Gastroesophageal sphincter (tissue), 4 donors: ENCODE measurements around the gene FAM168A. TPM values are rescaled to one million over a fixed set of nuclear protein-coding genes. Genes with fewer than 3 reads are reported as not detected.

Experiments
- ATAC-seq: fragments of 150-250 bp; one replicate; pipeline ENCODE4 v1.9.1; 2016; ENCODE audit warnings: mild to moderate bottlenecking, moderate library complexity
- H3K27ac ChIP-seq, 4 donors: fragments of 200-600 bp; sonication (generic) in 3 of 4; 1 replicate in 3 of 4; 2 replicates in 1 of 4; pipeline ENCODE4 v1.5.1; 2016 to 2019
- H3K27me3 ChIP-seq: fragments of 200-600 bp; sonication (generic); one replicate; pipeline ENCODE4 v1.5.1; 2019
- H3K36me3 ChIP-seq, 2 donors: fragments of 200-600 bp; sonication (generic); one replicate each; pipeline ENCODE4 v1.5.1; 2019; ENCODE audit warnings: control low read depth in 1 of 2
- H3K4me1 ChIP-seq, 3 donors: fragments of 200-600 bp; sonication (generic); 1 replicate in 2 of 3; 2 replicates in 1 of 3; pipeline ENCODE4 v1.5.1; 2016 to 2019; ENCODE audit warnings: control low read depth in 2 of 3
- H3K4me3 ChIP-seq, 2 donors: fragments of 200-600 bp; sonication (generic); one replicate each; pipeline ENCODE4 v1.5.1; 2019; ENCODE audit warnings: mild to moderate bottlenecking in 1 of 2, moderate library complexity in 1 of 2
- H3K9me3 ChIP-seq, 3 donors: fragments of 200-600 bp; sonication (generic); one replicate each; pipeline ENCODE4 v1.5.1; 2017 to 2019; ENCODE audit warnings: control low read depth in 2 of 3
- EP300 ChIP-seq: sonication (generic); formaldehyde crosslinking; IDR thresholded peaks from one replicate; pipeline ENCODE4 v1.6.1; 2017; ENCODE audit warnings: antibody characterized with exemption, mild to moderate bottlenecking
- POLR2A ChIP-seq, 2 donors: fragments of 450-650 bp; IDR thresholded peaks; one replicate each; pipeline ENCODE4 v1.6.1; 2017; ENCODE audit warnings: antibody characterized with exemption in 2 of 2, mild to moderate bottlenecking in 2 of 2, moderate library complexity in 1 of 2
- POLR2AphosphoS5 ChIP-seq: sonication (generic); formaldehyde crosslinking; IDR thresholded peaks from one replicate; pipeline ENCODE4 v1.6.1; 2017; ENCODE audit warnings: antibody characterized with exemption
- WGBS, 2 donors: methylation state at CpG; one replicate each; pipeline ENCODE4 v1.1.5; 2018; ENCODE audit warnings: low coverage in 1 of 2; 5-methylcytosine and 5-hydroxymethylcytosine counted together
- total RNA-seq, 4 donors: library from RNA; depleted of rRNA; stranded (reverse); fragments of >200 nt; gene quantifications; one replicate each; pipeline ENCODE4 v1.1.0, GENCODE V29; 2016
- TF ChIP-seq, protein P1 (sequence below), 4 experiments: fragments of 200-600 bp in 2 of 4; fragments of 450-650 bp in 2 of 4; sonication (generic) in 1 of 4; IDR thresholded peaks; one replicate each; pipeline ENCODE4 v1.5.1; 2017 to 2019; ENCODE audit warnings: antibody characterized with exemption in 4 of 4, mild to moderate bottlenecking in 2 of 4, moderate library complexity in 2 of 4

The FAM168A gene
- total RNA-seq, 4 donors from 2014 or later: 27.5 to 51.8 (median 42.0) TPM

DNA sequence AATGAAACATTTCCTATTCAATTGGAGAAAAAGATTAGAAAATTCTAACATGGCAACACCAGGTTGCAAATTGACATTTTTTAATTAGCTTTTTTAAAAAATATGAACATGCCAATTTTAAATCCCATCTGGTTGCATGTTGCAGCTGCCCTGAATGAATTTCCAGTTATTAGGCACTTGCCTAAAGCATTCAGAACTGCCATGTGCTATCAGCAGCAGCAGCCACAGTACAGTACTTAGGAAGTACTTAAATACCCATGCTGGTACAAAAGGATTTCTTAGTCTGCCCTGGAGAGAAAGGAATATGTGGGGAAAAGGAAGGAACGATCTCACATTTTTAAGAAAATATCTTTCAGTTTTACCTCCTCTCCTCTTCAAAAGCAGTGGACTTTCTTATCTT is 46.2 kb downstream of the FAM168A start:
- H3K27ac ChIP-seq: no peak overlapping the region

DNA sequence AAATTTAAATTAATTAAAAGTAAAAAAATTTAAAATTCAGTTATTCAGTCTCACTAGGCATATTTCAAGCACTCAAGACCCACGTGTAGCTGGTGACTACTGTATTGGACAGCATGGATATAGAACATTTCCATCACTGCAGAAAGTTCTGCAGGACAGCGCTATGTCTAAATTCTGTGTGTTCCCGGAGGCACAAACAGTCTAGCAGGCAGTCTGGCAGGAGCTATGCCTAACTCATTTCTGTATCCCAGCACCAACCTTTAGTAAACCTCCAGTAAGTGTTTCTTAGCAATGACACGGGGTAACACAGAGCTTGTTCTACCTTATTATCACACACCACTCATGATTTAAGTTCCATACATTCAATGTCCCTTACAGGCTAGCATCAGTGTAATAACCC is 48.5 kb downstream of the FAM168A start:
- TF ChIP-seq POLR2A (IDR thresholded peaks at IDR 0.05): no peak
- TF ChIP-seq, protein P1, sequence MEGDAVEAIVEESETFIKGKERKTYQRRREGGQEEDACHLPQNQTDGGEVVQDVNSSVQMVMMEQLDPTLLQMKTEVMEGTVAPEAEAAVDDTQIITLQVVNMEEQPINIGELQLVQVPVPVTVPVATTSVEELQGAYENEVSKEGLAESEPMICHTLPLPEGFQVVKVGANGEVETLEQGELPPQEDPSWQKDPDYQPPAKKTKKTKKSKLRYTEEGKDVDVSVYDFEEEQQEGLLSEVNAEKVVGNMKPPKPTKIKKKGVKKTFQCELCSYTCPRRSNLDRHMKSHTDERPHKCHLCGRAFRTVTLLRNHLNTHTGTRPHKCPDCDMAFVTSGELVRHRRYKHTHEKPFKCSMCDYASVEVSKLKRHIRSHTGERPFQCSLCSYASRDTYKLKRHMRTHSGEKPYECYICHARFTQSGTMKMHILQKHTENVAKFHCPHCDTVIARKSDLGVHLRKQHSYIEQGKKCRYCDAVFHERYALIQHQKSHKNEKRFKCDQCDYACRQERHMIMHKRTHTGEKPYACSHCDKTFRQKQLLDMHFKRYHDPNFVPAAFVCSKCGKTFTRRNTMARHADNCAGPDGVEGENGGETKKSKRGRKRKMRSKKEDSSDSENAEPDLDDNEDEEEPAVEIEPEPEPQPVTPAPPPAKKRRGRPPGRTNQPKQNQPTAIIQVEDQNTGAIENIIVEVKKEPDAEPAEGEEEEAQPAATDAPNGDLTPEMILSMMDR (IDR thresholded peaks at IDR 0.05): no peak
- TF ChIP-seq EP300: no peak
- TF ChIP-seq POLR2AphosphoS5: no peak
- H3K27me3 ChIP-seq: no peaks in the 10 kb centered on the region
- 61 to 80% methylated on average over 3 of the region's 4 CpGs for WGBS, 2 donors
- H3K27ac ChIP-seq: no peak overlapping the region
- ATAC-seq: no peak
- no peak overlapping the region for H3K4me3 ChIP-seq
- H3K9me3 ChIP-seq: no peaks in the 10 kb centered on the region
- peaks cover 0 to 19% (median 0%) of the 10 kb centered on the region in 3 donors for H3K4me1 ChIP-seq
- H3K36me3 ChIP-seq: no peaks in the 10 kb centered on the region

More for the DNA sequence above, 46.2 kb downstream of the FAM168A start:
- TF ChIP-seq, protein P1 (IDR thresholded peaks at IDR 0.05): no peak
- no peak for TF ChIP-seq POLR2A (IDR thresholded peaks at IDR 0.05)
- Histone ChIP-seq H3K9me3 (no peaks in the 10 kb centered on the region), H3K4me3 (no peak overlapping the region), H3K27me3 (no peaks in the 10 kb centered on the region), H3K4me1 (peaks cover 0 to 29% (median 0%) of the 10 kb centered on the region in 3 donors), H3K36me3 (no peaks in the 10 kb centered on the region)
- no peak for ATAC-seq
- 19 to 50% methylated on average over 1 of the region's 1 CpG for WGBS, 2 donors

DNA sequence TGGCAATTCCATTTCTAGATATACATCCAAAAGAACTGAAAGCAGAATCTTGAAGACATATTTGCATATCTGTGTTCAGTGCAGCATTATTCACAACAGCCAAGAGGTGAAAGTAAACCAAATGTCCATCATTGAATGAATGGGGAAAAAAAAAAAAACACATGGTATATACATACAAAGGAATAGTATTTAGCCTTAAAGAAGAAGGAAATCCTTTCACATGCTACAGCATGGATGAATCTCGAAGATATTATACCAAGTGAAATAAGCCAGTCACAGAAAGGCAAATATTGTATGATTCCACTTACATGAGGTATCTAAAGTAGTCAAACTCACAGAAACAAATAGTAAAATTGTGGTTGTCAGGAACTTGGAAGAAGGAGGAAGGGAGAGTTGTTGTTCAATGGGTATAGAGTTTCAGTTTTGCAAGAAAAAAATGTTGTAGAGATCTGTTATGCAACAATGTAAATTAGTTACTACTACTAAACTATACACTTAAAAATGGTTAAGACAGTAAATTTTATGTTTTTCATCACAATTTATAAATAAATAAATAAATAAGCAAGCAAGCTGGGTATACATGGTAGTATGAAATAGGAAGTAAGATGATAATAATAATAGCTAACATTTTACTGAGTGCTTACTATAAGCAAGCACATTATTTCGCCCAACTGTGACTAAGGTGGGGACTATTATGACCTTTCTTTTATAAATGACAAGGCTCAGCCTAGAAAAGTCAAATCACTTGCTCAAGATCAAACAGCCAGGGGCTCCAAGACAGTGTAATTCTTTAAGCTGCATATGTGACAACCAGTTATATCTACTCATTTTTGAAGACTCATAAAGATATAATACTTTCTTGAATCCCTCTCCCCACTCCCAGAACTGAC is 50.0 kb downstream of the FAM168A start:
- TF ChIP-seq POLR2A (IDR thresholded peaks at IDR 0.05): no peak
- TF ChIP-seq, protein P1 (IDR thresholded peaks at IDR 0.05): no peak
- TF ChIP-seq EP300: no peak
- TF ChIP-seq POLR2AphosphoS5: no peak
- Histone ChIP-seq H3K27me3 (no peaks in the 10 kb centered on the region), H3K4me3 (no peak overlapping the region), H3K36me3 (no peaks in the 10 kb centered on the region), H3K4me1 (peaks cover 0 to 19% (median 0%) of the 10 kb centered on the region in 3 donors), H3K9me3 (no peaks in the 10 kb centered on the region), H3K27ac (no peak overlapping the region)
- 100% methylated on average over 1 to 2 of the region's 2 CpGs for WGBS, 2 donors
- ATAC-seq: no peak

DNA sequence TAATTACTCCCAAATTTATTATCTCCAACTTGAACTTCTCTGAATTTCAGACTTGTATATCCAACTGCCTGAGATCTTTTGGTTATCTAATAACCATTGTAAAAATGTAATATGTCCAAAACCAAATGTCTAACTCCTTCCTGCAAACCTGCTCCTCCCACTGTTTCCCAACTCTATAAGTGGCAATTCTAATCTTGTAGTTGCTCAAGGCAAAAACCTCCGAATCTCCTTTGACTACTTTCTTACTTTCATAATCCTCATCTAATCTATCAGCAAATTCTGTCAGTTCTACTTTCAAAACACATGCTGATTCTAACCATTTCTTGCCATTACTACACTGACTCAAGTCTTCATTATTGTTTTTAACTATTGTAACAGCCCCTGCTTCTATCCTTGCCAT is 55.7 kb downstream of the FAM168A start:
- ATAC-seq: no peak
- Histone ChIP-seq H3K27ac (no peak overlapping the region), H3K9me3 (no peaks in the 10 kb centered on the region), H3K4me3 (no peak overlapping the region), H3K4me1 (peaks cover 0 to 6% (median 0%) of the 10 kb centered on the region in 3 donors), H3K36me3 (no peaks in the 10 kb centered on the region), H3K27me3 (no peaks in the 10 kb centered on the region)
- 85 to 91% methylated on average over 1 of the region's 1 CpG for WGBS, 2 donors
- TF ChIP-seq POLR2AphosphoS5 (no peak), EP300 (no peak), POLR2A (IDR thresholded peaks at IDR 0.05) (no peak)
- TF ChIP-seq, protein P1 (IDR thresholded peaks at IDR 0.05): no peak
